HepG2 (cell line): ENCODE data around the gene AP4S1.
"Not testable (repeated sequence)": the region's sequence is repeated elsewhere in the genome, so short reads cannot be mapped to it uniquely, and the experiment has no call there.

Source experiments
- MAZ ChIP-seq, 2 experiments: sonication (generic) in 1 of 2; formaldehyde crosslinking in 1 of 2; IDR thresholded peaks; 2 replicates each; pipeline versions ENCODE4 v1.5.0 to v1.6.1; 2012 to 2020; ENCODE audit warnings: low read depth in 2 of 2, mild to moderate bottlenecking in 2 of 2, borderline replicate concordance in 1 of 2, improper control_type of control experiment in 1 of 2, low read length in 1 of 2, missing genetic modification reagents in 1 of 2, moderate library complexity in 1 of 2
- MTA3 ChIP-seq: sonication (generic); formaldehyde crosslinking; IDR thresholded peaks from 2 replicates; pipeline ENCODE4 v1.4.0; 2020; ENCODE audit warnings: missing genetic modification reagents
- POLR2A ChIP-seq, 2 experiments: IDR thresholded peaks; 2 replicates each; pipeline ENCODE4 v1.6.1; 2011; ENCODE audit warnings: low read depth in 2 of 2, low read length in 2 of 2, mild to moderate bottlenecking in 1 of 2, moderate library complexity in 1 of 2; ENCODE audit not compliant: insufficient read depth in 1 of 2
- SP2 ChIP-seq: sonication (generic); formaldehyde crosslinking; IDR thresholded peaks from 2 replicates; pipeline ENCODE4 v1.5.1; 2020; ENCODE audit warnings: mild to moderate bottlenecking, missing genetic modification reagents
- USF2 ChIP-seq, 2 experiments: sonication (generic) in 1 of 2; formaldehyde crosslinking in 1 of 2; IDR thresholded peaks; 2 replicates each; pipeline versions ENCODE4 v1.5.1 to v1.6.1; 2011 to 2020; ENCODE audit warnings: borderline replicate concordance in 1 of 2, low read depth in 1 of 2, low read length in 1 of 2, mild to moderate bottlenecking in 1 of 2, missing genetic modification reagents in 1 of 2, moderate library complexity in 1 of 2
- ZBTB1 ChIP-seq: sonication (generic); formaldehyde crosslinking; IDR thresholded peaks from 2 replicates; pipeline ENCODE4 v1.4.0; 2020; ENCODE audit warnings: missing genetic modification reagents, borderline replicate concordance
- ZKSCAN8 ChIP-seq: IDR thresholded peaks from 2 replicates; pipeline ENCODE4 v1.6.1; 2016; ENCODE audit warnings: borderline replicate concordance, missing genetic modification reagents, missing compliant biosample characterization
- ZNF451 ChIP-seq: sonication (generic); formaldehyde crosslinking; IDR thresholded peaks from 2 replicates; pipeline ENCODE4 v1.5.0; 2020; ENCODE audit warnings: mild to moderate bottlenecking, missing genetic modification reagents
- TF ChIP-seq, protein P1 (sequence below): sonication (generic); formaldehyde crosslinking; IDR thresholded peaks from 2 replicates; pipeline ENCODE4 v1.4.0; 2020; ENCODE audit warnings: mild to moderate bottlenecking, missing genetic modification reagents
- TF ChIP-seq, protein P2 (sequence below): sonication (generic); formaldehyde crosslinking; IDR thresholded peaks from 2 replicates; pipeline ENCODE4 v1.4.0; 2020; ENCODE audit warnings: missing genetic modification reagents

DNA sequence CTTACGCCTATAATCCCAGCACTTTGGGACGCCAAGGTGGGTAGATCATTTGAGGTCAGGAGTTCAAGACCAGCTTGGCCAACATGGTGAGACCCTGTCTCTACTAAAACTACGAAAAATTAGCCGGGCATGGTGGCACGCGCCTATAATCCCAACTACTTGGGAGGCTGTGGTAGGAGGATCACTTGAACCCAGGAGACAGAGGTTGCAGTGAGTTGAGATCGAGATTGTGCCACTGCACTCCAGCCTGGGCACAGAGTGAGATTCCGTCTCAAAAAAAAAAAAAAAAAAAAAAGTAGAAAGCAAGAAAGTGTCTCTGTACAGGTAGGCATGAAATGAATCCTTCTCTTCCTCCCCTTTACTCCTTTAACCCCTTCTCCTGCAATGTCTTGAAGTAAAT is 70.4 kb downstream of the AP4S1 start:
- TF ChIP-seq, protein P1, sequence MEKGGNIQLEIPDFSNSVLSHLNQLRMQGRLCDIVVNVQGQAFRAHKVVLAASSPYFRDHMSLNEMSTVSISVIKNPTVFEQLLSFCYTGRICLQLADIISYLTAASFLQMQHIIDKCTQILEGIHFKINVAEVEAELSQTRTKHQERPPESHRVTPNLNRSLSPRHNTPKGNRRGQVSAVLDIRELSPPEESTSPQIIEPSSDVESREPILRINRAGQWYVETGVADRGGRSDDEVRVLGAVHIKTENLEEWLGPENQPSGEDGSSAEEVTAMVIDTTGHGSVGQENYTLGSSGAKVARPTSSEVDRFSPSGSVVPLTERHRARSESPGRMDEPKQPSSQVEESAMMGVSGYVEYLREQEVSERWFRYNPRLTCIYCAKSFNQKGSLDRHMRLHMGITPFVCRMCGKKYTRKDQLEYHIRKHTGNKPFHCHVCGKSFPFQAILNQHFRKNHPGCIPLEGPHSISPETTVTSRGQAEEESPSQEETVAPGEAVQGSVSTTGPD (CRISPR knock-in tag), result not testable (repeated sequence)
- not testable (repeated sequence) for TF ChIP-seq ZNF451 (CRISPR knock-in tag); POLR2A (IDR thresholded peaks at IDR 0.05; ENCODE audit: insufficient read depth in 1 of 2, low read depth in 2 of 2, low read length in 2 of 2); MAZ (IDR thresholded peaks at IDR 0.05; ENCODE audit: borderline replicate concordance, low read depth, low read length); MAZ (CRISPR knock-in tag; IDR thresholded peaks at IDR 0.05; ENCODE audit: low read depth); SP2 (CRISPR knock-in tag); ZBTB1 (CRISPR knock-in tag); ZKSCAN8 (CRISPR knock-in tag); USF2 (IDR thresholded peaks at IDR 0.05; ENCODE audit: low read depth, low read length); USF2 (CRISPR knock-in tag; IDR thresholded peaks at IDR 0.05; ENCODE audit: borderline replicate concordance); MTA3 (CRISPR knock-in tag)
- TF ChIP-seq, protein P2, sequence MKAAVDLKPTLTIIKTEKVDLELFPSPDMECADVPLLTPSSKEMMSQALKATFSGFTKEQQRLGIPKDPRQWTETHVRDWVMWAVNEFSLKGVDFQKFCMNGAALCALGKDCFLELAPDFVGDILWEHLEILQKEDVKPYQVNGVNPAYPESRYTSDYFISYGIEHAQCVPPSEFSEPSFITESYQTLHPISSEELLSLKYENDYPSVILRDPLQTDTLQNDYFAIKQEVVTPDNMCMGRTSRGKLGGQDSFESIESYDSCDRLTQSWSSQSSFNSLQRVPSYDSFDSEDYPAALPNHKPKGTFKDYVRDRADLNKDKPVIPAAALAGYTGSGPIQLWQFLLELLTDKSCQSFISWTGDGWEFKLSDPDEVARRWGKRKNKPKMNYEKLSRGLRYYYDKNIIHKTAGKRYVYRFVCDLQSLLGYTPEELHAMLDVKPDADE, result not testable (repeated sequence)
